Ovary (tissue), 3 donors: ENCODE measurements around the gene RECQL5.

Experiments used
- EP300 ChIP-seq: sonication (generic); formaldehyde crosslinking; IDR thresholded peaks from one replicate; pipeline ENCODE4 v1.6.1; 2017; ENCODE audit warnings: antibody characterized with exemption
- TF ChIP-seq, protein P1 (sequence below), 3 donors: fragments of 450-650 bp in 2 of 3; fragments of 200-600 bp in 1 of 3; IDR thresholded peaks; one replicate each; pipeline versions ENCODE4 v1.5.1 to v1.8.0; 2016 to 2022; ENCODE audit warnings: antibody characterized with exemption in 3 of 3, mild to moderate bottlenecking in 1 of 3
- donor health status: DM: no; HTN: no; CAD: no.

- TF ChIP-seq, protein P1, sequence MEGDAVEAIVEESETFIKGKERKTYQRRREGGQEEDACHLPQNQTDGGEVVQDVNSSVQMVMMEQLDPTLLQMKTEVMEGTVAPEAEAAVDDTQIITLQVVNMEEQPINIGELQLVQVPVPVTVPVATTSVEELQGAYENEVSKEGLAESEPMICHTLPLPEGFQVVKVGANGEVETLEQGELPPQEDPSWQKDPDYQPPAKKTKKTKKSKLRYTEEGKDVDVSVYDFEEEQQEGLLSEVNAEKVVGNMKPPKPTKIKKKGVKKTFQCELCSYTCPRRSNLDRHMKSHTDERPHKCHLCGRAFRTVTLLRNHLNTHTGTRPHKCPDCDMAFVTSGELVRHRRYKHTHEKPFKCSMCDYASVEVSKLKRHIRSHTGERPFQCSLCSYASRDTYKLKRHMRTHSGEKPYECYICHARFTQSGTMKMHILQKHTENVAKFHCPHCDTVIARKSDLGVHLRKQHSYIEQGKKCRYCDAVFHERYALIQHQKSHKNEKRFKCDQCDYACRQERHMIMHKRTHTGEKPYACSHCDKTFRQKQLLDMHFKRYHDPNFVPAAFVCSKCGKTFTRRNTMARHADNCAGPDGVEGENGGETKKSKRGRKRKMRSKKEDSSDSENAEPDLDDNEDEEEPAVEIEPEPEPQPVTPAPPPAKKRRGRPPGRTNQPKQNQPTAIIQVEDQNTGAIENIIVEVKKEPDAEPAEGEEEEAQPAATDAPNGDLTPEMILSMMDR (IDR thresholded peaks at IDR 0.05) = no peak
- no peak for TF ChIP-seq EP300
Observed at GRCh38 chr17:75652341-75652740, 14.6 kb downstream of the RECQL5 start.
